Measurements from ENCODE around the gene TMEM17. TPM values are rescaled to one million over a fixed set of nuclear protein-coding genes. Genes with fewer than 3 reads are reported as not detected.
A peak's percentile ranks its signal among the peaks of the same experiment; 100 is the strongest.

Gene TMEM17
- total and polyA plus RNA-seq, 2 of the 13 experiments (the other 11 are each of a cell fraction or from before 2014, with no cell fraction given), result 0.22 to 0.50 TPM

DNA sequence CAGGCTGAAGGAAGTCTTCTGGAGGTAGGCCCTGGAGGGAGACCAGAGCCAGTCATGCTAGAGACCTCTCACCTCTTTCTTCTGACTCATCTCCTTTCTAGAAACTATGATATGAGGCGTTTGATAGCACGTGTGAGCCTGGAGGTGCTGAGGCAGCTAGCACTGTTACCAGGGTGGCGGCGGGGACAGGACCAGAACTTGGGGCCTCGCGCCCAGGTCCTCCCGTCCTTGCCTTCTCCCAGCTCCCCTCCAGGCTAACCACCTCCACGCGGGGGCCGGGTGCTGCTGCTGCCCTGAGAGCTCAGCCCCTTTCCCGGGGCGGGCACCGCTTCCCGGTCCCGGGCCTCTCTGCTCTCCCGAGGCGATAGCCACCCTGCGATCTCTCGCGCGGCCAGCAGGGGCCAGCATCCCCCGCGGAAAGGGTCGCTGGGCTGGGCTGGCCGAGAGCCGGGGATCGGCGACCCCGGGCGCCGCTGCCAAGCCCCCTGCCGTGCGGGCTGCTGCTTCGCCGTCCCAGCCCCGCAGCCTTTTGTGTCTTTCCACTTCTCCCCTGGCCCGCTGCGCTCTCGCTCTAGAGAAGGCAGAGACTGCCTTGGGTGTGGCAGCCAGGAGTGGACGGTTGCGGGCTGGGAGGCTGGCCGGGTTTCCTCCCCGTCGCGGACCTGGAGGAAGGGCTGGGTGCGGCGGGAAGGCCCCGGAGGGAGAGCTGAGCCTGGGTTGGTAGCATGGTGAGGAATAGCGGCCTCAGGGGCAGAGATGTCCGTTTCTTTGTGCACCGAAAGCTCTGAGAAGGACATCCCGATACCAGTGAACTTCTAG lies 49.1 kb downstream of the TMEM17 start (continued):
- no peak for TF ChIP-seq NPAS2 (CRISPR knock-in tag; IDR thresholded peaks at IDR 0.05; ENCODE audit: borderline replicate concordance)
- TF ChIP-seq ZNF431 (CRISPR knock-in tag; IDR thresholded peaks at IDR 0.05; ENCODE audit: borderline replicate concordance, low read depth), result no peak
- TF ChIP-seq, protein P1, sequence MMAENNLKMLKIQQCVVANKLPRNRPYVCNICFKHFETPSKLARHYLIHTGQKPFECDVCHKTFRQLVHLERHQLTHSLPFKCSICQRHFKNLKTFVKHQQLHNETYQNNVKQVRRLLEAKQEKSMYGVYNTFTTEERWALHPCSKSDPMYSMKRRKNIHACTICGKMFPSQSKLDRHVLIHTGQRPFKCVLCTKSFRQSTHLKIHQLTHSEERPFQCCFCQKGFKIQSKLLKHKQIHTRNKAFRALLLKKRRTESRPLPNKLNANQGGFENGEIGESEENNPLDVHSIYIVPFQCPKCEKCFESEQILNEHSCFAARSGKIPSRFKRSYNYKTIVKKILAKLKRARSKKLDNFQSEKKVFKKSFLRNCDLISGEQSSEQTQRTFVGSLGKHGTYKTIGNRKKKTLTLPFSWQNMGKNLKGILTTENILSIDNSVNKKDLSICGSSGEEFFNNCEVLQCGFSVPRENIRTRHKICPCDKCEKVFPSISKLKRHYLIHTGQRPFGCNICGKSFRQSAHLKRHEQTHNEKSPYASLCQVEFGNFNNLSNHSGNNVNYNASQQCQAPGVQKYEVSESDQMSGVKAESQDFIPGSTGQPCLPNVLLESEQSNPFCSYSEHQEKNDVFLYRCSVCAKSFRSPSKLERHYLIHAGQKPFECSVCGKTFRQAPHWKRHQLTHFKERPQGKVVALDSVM (CRISPR knock-in tag; IDR thresholded peaks at IDR 0.05), result peak; percentile 92
- TF ChIP-seq ZNF576 (CRISPR knock-in tag; IDR thresholded peaks at IDR 0.05), result peak; percentile 84; the same call in 1 of the 2 replicates
- peak; percentile 92 for TF ChIP-seq ZNF138 (CRISPR knock-in tag; IDR thresholded peaks at IDR 0.05; ENCODE audit: low read depth)
- TF ChIP-seq DBP (CRISPR knock-in tag; IDR thresholded peaks at IDR 0.05; ENCODE audit: not compliant biosample characterization), result peak; percentile 67
- no peak; a peak in 1 of 4 replicates for TF ChIP-seq KLF16 (CRISPR knock-in tag; IDR thresholded peaks at IDR 0.05)
- TF ChIP-seq, protein P2, sequence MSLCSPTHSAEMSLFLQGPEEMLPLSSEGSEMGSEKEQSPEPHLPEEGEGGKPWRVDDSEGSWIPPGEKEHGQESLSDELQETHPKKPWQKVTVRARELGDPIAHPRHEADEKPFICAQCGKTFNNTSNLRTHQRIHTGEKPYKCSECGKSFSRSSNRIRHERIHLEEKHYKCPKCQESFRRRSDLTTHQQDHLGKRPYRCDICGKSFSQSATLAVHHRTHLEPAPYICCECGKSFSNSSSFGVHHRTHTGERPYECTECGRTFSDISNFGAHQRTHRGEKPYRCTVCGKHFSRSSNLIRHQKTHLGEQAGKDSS (CRISPR knock-in tag; IDR thresholded peaks at IDR 0.05; ENCODE audit: borderline replicate concordance, low read depth), result peak; percentile 44; the same call in 1 of the 2 replicates
- TF ChIP-seq NFIB (CRISPR knock-in tag; IDR thresholded peaks at IDR 0.05; ENCODE audit: borderline replicate concordance), result 0 out of 2 replicates have a peak, but pooled peaks have one; percentile 16
- no peak; the same call in 1 of the 2 replicates for TF ChIP-seq ZNF460 (CRISPR knock-in tag; IDR thresholded peaks at IDR 0.05; ENCODE audit: borderline replicate concordance)
- TF ChIP-seq ZNF780A (CRISPR knock-in tag; IDR thresholded peaks at IDR 0.05), result peak; percentile 81; the same call in 1 of the 2 replicates
- TF ChIP-seq ZMYM3 (CRISPR knock-in tag; IDR thresholded peaks at IDR 0.05), result peak; percentile 47; the same call in 1 of the 2 replicates
- TF ChIP-seq AHR (CRISPR knock-in tag; IDR thresholded peaks at IDR 0.05), result 0 out of 2 replicates have a peak, but pooled peaks have one; percentile 23
- TF ChIP-seq ZNF891 (CRISPR knock-in tag; IDR thresholded peaks at IDR 0.05), result peak; percentile 66; the same call in 1 of the 2 replicates
- TF ChIP-seq, protein P3, sequence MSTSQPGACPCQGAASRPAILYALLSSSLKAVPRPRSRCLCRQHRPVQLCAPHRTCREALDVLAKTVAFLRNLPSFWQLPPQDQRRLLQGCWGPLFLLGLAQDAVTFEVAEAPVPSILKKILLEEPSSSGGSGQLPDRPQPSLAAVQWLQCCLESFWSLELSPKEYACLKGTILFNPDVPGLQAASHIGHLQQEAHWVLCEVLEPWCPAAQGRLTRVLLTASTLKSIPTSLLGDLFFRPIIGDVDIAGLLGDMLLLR (CRISPR knock-in tag; IDR thresholded peaks at IDR 0.05), result no peak; the same call in 1 of the 2 replicates
- TF ChIP-seq ZNF160 (CRISPR knock-in tag; IDR thresholded peaks at IDR 0.05), result peak; percentile 59; the same call in 1 of the 2 replicates
- no peak for TF ChIP-seq NFRKB (IDR thresholded peaks at IDR 0.05)
- TF ChIP-seq REXO4 (CRISPR knock-in tag; IDR thresholded peaks at IDR 0.05; ENCODE audit: borderline replicate concordance), result no peak
- peak; percentile 45; the same call in 1 of the 2 replicates for TF ChIP-seq ZNF674 (CRISPR knock-in tag; IDR thresholded peaks at IDR 0.05; ENCODE audit: low read depth)
- TF ChIP-seq SMAD9 (CRISPR knock-in tag; IDR thresholded peaks at IDR 0.05), result no peak
- TF ChIP-seq SPEN (CRISPR knock-in tag; IDR thresholded peaks at IDR 0.05; ENCODE audit: low read depth), result peak; percentile 20; the same call in 1 of the 2 replicates
- TF ChIP-seq HNRNPUL1 (IDR thresholded peaks at IDR 0.05; ENCODE audit: low read depth, low read length), result 0 out of 2 replicates have a peak, but pooled peaks have one; percentile 54
- TF ChIP-seq SIN3A (IDR thresholded peaks at IDR 0.05; ENCODE audit: borderline replicate concordance, low read depth, low read length), result no peak
- no peak for TF ChIP-seq FOXK2 (IDR thresholded peaks at IDR 0.05)
